Psoas muscle (tissue), 8 donors: Measurements from ENCODE around the gene RAVER2. TPM values are rescaled to one million over a fixed set of nuclear protein-coding genes. Genes with fewer than 3 reads are reported as not detected.

Experiments used
- ATAC-seq, 4 donors: fragments of 200-7000 bp; cut with Tn5 transposase; one replicate each; pipeline ENCODE4 v1.9.1; 2020; ENCODE audit warnings: moderate library complexity in 3 of 4, mild to moderate bottlenecking in 2 of 4
- DNase-seq, 2 donors: peaks; one replicate each; pipeline ENCODE4 v3.0.0-alpha.2; 2020
- H3K27ac ChIP-seq: fragments of 200-600 bp; one replicate; pipeline ENCODE4 v1.8.0; 2022
- H3K27me3 ChIP-seq, 3 donors: fragments of 200-600 bp in 1 of 3; one replicate each; pipeline versions ENCODE4 v1.6.1 to v1.8.0; 2013 to 2022; ENCODE audit warnings: low read length in 2 of 3, mild to moderate bottlenecking in 2 of 3, moderate library complexity in 1 of 3; ENCODE audit not compliant: insufficient read depth in 3 of 3
- H3K36me3 ChIP-seq, 2 donors: fragments of 200-600 bp in 1 of 2; one replicate each; pipeline versions ENCODE4 v1.6.1 to v1.8.0; 2013 to 2022; ENCODE audit warnings: low read depth in 1 of 2, mild to moderate bottlenecking in 1 of 2, moderate library complexity in 1 of 2; ENCODE audit not compliant: insufficient read depth in 1 of 2
- H3K4me1 ChIP-seq: fragments of 200-600 bp; one replicate; pipeline ENCODE4 v1.8.0; 2022
- H3K4me3 ChIP-seq: fragments of 200-600 bp; one replicate; pipeline ENCODE4 v1.8.0; 2022; ENCODE audit warnings: mild to moderate bottlenecking
- H3K9me3 ChIP-seq: fragments of 200-600 bp; one replicate; pipeline ENCODE4 v1.8.0; 2022
- WGBS, 3 donors: extraction: QIAGEN DNeasy Blood & Tissue Kit; methylation state at CpG; one replicate each; pipeline versions ENCODE4 v1.1.6 to v1.1.7; 2013; 5-methylcytosine and 5-hydroxymethylcytosine counted together
- intact Hi-C, 2 donors: fragments of 100-400 bp; cut with DNase I; formaldehyde crosslinking; loops; one replicate each; pipeline versions ENCODE4 v1.11.0 to v1.14.2; 2022
- polyA plus RNA-seq, 3 donors: library from polyadenylated mRNA; stranded (reverse); fragments of 200-250 nt; gene quantifications; one replicate each; pipeline ENCODE4 v1.2.3, GENCODE V29; 2013
- total RNA-seq, 4 donors: library from RNA; stranded (reverse); fragmentation: NEBNext Ultra II Directional in 2 of 4; extraction: Animal tissue kit (Norgen Biotek cat#: 25700) in 2 of 4; gene quantifications; one replicate each; pipeline versions ENCODE4 v1.2.1 to v1.2.4, GENCODE V29; 2021 to 2023
- TF ChIP-seq, protein P1 (sequence below): fragments of 200-600 bp; IDR thresholded peaks from one replicate; pipeline ENCODE4 v1.8.0; 2022; ENCODE audit warnings: antibody characterized with exemption
- donor health status: healthy with polysubstance abuse.
- donor health status: DM: no; HTN: no; CAD: no; lungs with moderate emphysema.
- donor health status: Bipolar disorder and iron deficiency.
- donor health status: healthy.
- donor health status: DM: yes; HTN: yes; CAD: no.
- donor health status: DM: no; HTN: no; CAD: no.
- donor health status: DM: no; HTN: no; CAD: no.
- donor health status: DM: yes; HTN: yes; CAD: no.

Gene RAVER2
- total and polyA plus RNA-seq, 7 donors, result 1.5 to 12.3 (median 9.0) TPM

DNA sequence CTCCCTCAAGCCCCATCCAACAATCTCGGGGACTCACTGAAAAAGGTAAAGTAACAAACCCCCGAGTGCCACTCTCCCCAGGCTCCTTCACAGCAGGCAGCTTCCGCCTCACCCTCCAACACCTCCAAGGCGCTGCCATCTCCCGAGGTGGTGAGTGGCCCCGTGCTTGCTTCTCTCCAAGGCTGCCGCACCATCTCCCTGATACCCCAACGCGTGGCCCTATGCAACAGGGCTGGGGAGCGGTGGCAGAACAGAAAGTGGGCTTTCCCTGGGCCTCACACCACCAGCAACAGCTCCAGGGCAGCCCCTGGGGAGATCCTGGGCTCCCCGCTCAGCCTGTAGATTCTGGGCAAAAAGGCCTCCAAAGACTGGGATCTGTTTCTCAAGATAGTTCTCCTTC is 105.1 kb downstream of the RAVER2 start:
- Histone ChIP-seq H3K27me3 (no peaks in the 10 kb centered on the region), H3K4me3 (no peak overlapping the region), H3K36me3 (peaks cover 0 to 98% of the 10 kb centered on the region in 2 donors), H3K9me3 (no peaks in the 10 kb centered on the region), H3K27ac (no peak overlapping the region), H3K4me1 (no peaks in the 10 kb centered on the region)
- TF ChIP-seq, protein P1, sequence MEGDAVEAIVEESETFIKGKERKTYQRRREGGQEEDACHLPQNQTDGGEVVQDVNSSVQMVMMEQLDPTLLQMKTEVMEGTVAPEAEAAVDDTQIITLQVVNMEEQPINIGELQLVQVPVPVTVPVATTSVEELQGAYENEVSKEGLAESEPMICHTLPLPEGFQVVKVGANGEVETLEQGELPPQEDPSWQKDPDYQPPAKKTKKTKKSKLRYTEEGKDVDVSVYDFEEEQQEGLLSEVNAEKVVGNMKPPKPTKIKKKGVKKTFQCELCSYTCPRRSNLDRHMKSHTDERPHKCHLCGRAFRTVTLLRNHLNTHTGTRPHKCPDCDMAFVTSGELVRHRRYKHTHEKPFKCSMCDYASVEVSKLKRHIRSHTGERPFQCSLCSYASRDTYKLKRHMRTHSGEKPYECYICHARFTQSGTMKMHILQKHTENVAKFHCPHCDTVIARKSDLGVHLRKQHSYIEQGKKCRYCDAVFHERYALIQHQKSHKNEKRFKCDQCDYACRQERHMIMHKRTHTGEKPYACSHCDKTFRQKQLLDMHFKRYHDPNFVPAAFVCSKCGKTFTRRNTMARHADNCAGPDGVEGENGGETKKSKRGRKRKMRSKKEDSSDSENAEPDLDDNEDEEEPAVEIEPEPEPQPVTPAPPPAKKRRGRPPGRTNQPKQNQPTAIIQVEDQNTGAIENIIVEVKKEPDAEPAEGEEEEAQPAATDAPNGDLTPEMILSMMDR, result no peak
- WGBS, 3 donors, result 92 to 96% (median 92%) methylated on average over 11 of the region's 11 CpGs
- intact Hi-C loops, result no loop called here
- DNase-seq (no peak), ATAC-seq (no peak)

DNA sequence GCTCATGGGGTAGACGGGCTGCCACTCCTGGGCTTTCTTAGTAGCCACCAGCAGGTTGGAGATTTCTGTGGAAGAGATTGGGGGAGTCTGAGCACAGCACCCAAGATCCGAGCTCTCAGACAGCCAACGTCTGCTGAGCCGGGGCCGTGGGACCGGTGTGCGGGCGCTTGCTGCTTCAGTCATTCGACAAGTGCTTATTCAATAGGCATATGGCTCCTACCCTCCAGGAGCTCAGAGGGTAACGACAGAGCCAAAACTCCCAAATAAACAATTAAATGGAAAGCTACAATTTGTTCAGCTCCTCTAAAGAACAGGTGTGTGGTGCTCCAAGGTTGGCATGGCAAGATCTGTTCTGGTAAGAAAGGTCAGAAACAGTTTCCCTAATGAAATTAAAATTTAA is 106.0 kb downstream of the RAVER2 start:
- Histone ChIP-seq H3K9me3 (no peaks in the 10 kb centered on the region), H3K36me3 (peaks cover 3 to 98% of the 10 kb centered on the region in 2 donors), H3K27me3 (no peaks in the 10 kb centered on the region), H3K27ac (no peak overlapping the region), H3K4me3 (no peak overlapping the region), H3K4me1 (no peaks in the 10 kb centered on the region)
- 81 to 91% (median 90%) methylated on average over 10 of the region's 10 CpGs for WGBS, 3 donors
- intact Hi-C loops, result no loop called here
- TF ChIP-seq, protein P1, result no peak
- DNase-seq (no peak), ATAC-seq (no peak)

DNA sequence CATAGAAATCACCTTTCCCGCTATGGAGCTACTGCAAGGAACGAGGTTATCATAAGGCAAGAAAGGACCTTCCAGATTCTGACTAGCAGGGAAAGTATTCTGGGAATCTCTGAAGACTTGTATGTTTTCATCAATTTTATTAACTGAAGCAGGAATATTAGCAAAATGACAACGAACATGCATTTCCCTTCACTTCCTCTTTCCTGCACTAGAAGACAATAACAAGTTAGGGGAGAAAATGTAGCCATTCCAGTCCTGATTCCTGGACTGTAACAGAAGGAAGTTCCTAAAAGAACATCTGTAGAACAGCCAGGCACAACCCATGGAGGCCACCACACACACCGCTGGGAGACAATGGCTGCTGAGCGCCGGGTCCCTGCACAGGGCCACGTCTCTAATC is 106.8 kb downstream of the RAVER2 start:
- 72 to 78% (median 76%) methylated on average over 7 of the region's 7 CpGs for WGBS, 3 donors
- no peaks in the 10 kb centered on the region for H3K27me3 ChIP-seq
- no peaks in the 10 kb centered on the region for H3K9me3 ChIP-seq
- TF ChIP-seq, protein P1, result no peak
- H3K36me3 ChIP-seq, result peaks cover 3 to 98% of the 10 kb centered on the region in 2 donors
- intact Hi-C loops, result no loop called here
- peaks cover 7% of the 10 kb centered on the region for H3K4me1 ChIP-seq
- no peak overlapping the region for H3K27ac ChIP-seq
- no peak for ATAC-seq
- no peak for DNase-seq
- H3K4me3 ChIP-seq, result no peak overlapping the region

DNA sequence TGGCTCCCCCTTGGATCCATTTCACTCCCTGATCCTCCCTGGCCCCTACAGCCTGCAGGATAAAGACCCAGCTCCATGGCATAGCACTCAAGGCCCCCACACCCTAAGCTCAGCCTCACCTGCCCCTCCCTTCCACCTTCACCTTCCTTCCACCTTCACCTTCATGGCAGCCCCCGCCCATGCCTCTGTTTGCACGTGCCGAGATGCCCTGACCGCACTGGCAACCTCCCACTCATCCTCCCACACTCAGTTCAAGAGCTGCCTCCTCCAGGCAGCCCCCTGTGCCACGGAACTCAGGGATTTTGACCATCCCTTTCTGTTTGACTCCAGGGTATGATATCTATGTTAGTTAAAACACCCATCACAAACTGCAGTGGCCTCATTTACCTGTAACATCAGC is 109.8 kb downstream of the RAVER2 start:
- intact Hi-C loops, result no loop called here
- DNase-seq (no peak), ATAC-seq (no peak)
- TF ChIP-seq, protein P1, result no peak
- Histone ChIP-seq H3K36me3 (peaks cover 5 to 98% of the 10 kb centered on the region in 2 donors), H3K27ac (no peak overlapping the region), H3K9me3 (no peaks in the 10 kb centered on the region), H3K27me3 (no peaks in the 10 kb centered on the region), H3K4me1 (peaks cover 9% of the 10 kb centered on the region), H3K4me3 (no peak overlapping the region)
- 92 to 96% (median 95%) methylated on average over 5 of the region's 5 CpGs for WGBS, 3 donors

DNA sequence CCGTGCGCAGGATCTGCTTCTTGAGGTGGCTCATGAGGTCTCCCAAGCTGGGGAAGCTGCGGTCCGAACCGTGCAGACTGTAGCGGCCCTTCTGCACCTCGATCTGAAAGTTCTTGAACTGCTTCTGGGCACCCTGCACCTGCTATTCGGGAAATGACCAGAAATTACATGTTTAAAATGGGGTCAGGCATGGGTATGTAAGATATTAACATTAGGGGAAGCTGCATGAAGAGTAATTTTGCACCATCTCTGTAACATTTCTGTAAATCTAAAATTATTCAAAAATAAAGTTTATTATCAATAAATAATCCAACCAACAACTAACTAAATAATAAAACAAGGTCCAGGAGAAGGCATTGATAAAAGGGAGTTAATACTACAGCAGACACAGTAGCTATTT is 110.7 kb downstream of the RAVER2 start:
- intact Hi-C loops, result no loop called here
- Histone ChIP-seq H3K27me3 (no peaks in the 10 kb centered on the region), H3K36me3 (peaks cover 9 to 95% of the 10 kb centered on the region in 2 donors), H3K4me1 (peaks cover 9% of the 10 kb centered on the region), H3K4me3 (no peak overlapping the region), H3K27ac (no peak overlapping the region), H3K9me3 (no peaks in the 10 kb centered on the region)
- 82 to 94% (median 91%) methylated on average over 8 of the region's 8 CpGs for WGBS, 3 donors
- DNase-seq (no peak), ATAC-seq (no peak)
- TF ChIP-seq, protein P1, result no peak
